IPS-15b (cell line): ENCODE results near the gene SIX2.

Experiments used
- H3K27me3 ChIP-seq: one replicate; pipeline ENCODE4 v1.6.1; 2013; ENCODE audit warnings: low read length; ENCODE audit not compliant: control insufficient read depth, insufficient read depth
- H3K36me3 ChIP-seq: one replicate; pipeline ENCODE4 v1.6.1; 2013; ENCODE audit warnings: low read length; ENCODE audit not compliant: control insufficient read depth, insufficient read depth
- H3K4me1 ChIP-seq: one replicate; pipeline ENCODE4 v1.6.1; 2013; ENCODE audit warnings: mild to moderate bottlenecking, low read length; ENCODE audit not compliant: control insufficient read depth, insufficient read depth
- H3K4me3 ChIP-seq: one replicate; pipeline ENCODE4 v1.5.1; 2013; ENCODE audit warnings: low read depth, low read length
- H3K9ac ChIP-seq: one replicate; pipeline ENCODE4 v1.6.1; 2013; ENCODE audit warnings: low read depth, mild to moderate bottlenecking, low read length
- H3K9me3 ChIP-seq: one replicate; pipeline ENCODE4 v1.6.1; 2013; ENCODE audit warnings: mild to moderate bottlenecking, low read length; ENCODE audit not compliant: control insufficient read depth, insufficient read depth

Gene SIX2

DNA sequence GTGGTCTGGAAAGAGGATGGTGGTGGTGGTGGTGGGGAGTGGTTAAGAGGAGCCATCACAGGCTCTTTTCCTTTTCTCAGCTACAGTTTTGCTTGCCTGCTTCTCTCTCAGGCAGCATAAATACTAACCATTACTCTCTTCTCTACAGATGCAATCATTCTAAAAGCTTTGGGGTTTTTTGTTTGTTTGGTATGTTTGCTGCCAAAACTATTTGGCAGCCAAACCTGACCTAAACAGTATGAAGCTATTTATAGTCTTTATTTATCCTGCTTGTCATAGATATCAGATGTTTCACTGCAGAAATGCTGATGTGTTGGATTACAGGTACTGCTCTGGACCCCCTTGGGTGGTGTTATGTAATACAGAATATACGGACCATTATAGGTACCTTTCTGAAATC is 52.4 kb downstream of the SIX2 start:
- Histone ChIP-seq H3K9ac (no peak overlapping the region), H3K27me3 (peaks cover 73% of the 10 kb centered on the region), H3K9me3 (no peaks in the 10 kb centered on the region), H3K4me3 (no peak overlapping the region), H3K36me3 (no peaks in the 10 kb centered on the region), H3K4me1 (peaks cover 4% of the 10 kb centered on the region)

DNA sequence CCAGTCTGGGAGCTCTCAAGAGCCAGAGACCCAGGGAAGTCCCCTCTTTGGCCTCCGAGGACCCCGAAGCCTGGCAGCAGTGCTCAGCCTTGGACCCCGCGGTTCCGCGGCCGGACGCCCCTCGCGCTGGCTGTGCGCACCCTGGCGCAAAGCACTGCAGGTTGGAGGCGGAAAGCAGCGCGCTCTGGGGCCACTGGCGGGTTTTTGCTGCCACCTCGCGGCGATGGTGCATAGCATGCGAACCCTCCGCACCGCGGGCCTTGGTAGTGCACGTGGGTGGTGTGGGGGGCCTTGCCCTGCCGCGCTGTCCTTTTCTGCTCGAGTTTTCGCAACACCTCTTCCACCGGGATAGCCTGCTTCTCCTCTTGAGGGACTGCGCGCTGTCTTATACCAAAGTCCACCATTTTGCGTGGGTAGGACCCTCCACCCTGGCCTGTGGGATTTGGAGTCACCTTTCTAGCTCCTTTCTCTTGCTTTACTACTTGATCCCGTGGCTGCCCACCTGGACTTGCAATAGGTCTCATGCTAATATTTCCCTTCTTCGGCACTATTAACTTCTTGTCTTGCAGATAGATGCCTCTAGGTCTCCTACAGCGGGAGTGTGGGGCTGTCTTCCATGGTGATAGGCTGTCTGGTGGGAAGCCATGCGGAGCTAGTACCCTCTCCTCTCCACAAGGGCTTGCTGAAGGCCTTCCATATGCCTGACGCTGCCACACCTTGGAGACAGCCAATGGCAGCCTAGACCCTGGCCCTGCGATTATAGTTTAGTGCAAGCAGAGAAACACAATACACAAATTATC is 53.5 kb downstream of the SIX2 start:
- peaks cover 79% of the 10 kb centered on the region for H3K27me3 ChIP-seq

More for the DNA sequence above, 53.5 kb downstream of the SIX2 start:
- Histone ChIP-seq H3K4me3 (peak overlapping the region; percentile 55), H3K9ac (no peak overlapping the region), H3K9me3 (no peaks in the 10 kb centered on the region), H3K4me1 (peaks cover 10% of the 10 kb centered on the region), H3K36me3 (no peaks in the 10 kb centered on the region)
